ENCODE data around the gene SLC12A7.
"Not testable (repeated sequence)": the region's sequence is repeated elsewhere in the genome, so short reads cannot be mapped to it uniquely, and the experiment has no call there.

Gene SLC12A7

DNA sequence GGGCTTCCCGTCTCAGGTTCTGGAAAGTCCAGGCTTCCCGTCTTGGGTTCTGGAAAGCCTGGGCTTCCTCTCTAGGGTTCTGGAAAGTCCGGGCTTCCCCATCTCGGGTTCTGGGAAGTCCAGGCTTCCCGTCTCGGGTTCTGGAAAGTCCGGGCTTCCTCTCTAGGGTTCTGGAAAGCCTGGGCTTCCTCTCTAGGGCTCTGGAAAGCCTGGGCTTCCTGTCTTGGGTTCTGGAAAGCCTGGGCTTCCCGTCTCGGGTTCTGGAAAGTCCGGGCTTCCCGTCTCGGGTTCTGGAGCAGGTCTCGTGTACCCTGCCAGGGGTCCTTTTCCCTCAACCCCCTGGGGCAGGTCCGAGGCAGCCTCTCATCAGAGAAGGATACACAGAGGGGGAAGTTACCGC, 28.8 kb downstream of the SLC12A7 start:
- not testable (repeated sequence) for H3K27me3 ChIP-seq (ENCODE audit: control insufficient read depth in 5 of 5, insufficient read depth in 4 of 5, low read length in 5 of 5); H3K4me1 ChIP-seq (ENCODE audit: control insufficient read depth in 5 of 5, insufficient read depth in 5 of 5, low read length in 5 of 5); H3K4me3 ChIP-seq (ENCODE audit: low read depth in 1 of 5, low read length in 5 of 5); H3K9me3 ChIP-seq (ENCODE audit: control insufficient read depth in 5 of 5, low read length in 5 of 5); H3K9ac ChIP-seq (ENCODE audit: low read length in 5 of 5)
- Histone ChIP-seq H3K36me3 (ENCODE audit: control insufficient read depth in 5 of 5, insufficient read depth in 5 of 5, low read length in 5 of 5) (peaks cover 0 to 88% (median 79%) of the 10 kb centered on the region in 5 donors), H3K27ac (ENCODE audit: low read depth, low read length) (peak overlapping the region; percentile 60)

DNA sequence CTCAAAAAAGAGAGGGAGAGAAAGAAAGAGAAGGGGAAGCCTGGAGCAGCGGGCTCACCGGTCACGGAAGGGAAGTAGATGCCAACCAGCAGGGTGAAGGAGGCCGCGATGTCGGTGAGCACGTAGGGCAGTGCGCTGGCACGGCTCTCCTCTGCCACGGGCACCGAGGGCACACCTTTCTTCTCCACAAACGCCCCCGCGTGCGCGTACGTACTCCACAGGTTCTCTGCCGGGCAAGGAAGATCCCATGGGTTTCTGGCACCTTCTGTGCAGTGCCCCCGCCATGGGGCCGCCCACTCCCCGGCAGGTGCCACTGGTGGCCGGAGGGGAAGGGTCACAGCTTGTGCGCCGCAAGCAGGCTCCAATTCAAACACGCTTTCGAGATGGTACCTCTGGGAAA, 30.3 kb downstream of the SLC12A7 start:
- Histone ChIP-seq H3K9ac (ENCODE audit: low read length in 5 of 5) (no peak overlapping the region), H3K36me3 (ENCODE audit: control insufficient read depth in 5 of 5, insufficient read depth in 5 of 5, low read length in 5 of 5) (peaks cover 0 to 87% (median 78%) of the 10 kb centered on the region in 5 donors), H3K4me1 (ENCODE audit: control insufficient read depth in 5 of 5, insufficient read depth in 5 of 5, low read length in 5 of 5) (no peaks in the 10 kb centered on the region), H3K9me3 (ENCODE audit: control insufficient read depth in 5 of 5, low read length in 5 of 5) (no peaks in the 10 kb centered on the region), H3K4me3 (ENCODE audit: low read depth in 1 of 5, low read length in 5 of 5) (no peak overlapping the region), H3K27me3 (ENCODE audit: control insufficient read depth in 5 of 5, insufficient read depth in 4 of 5, low read length in 5 of 5) (no peaks in the 10 kb centered on the region), H3K27ac (ENCODE audit: low read depth, low read length) (no peak overlapping the region)

DNA sequence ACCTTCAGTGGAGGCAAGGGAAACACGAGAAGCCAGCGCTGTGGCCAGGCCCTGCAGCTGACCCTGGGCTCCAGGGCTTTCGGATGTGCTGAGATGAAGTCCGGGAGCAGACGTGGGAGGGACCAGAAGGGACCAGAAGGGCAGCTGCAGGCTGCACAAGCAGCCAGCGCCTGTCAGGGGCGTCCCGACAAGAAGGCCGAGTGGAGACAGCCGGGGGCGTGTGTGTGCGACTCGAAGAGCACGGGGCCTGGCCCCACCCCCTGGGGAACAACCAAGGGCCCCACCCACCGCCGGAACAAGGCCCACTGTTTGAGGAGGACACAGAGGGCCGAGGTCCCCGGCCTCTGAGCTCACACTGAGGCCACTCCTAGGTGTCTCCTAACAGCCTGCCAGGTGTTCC, 31.4 kb downstream of the SLC12A7 start:
- no peaks in the 10 kb centered on the region for H3K9me3 ChIP-seq (ENCODE audit: control insufficient read depth in 5 of 5, low read length in 5 of 5)
- no peak overlapping the region for H3K9ac ChIP-seq (ENCODE audit: low read length in 5 of 5)
- H3K4me1 ChIP-seq (ENCODE audit: control insufficient read depth in 5 of 5, insufficient read depth in 5 of 5, low read length in 5 of 5) = no peaks in the 10 kb centered on the region
- peaks cover 0 to 88% (median 79%) of the 10 kb centered on the region in 5 donors for H3K36me3 ChIP-seq (ENCODE audit: control insufficient read depth in 5 of 5, insufficient read depth in 5 of 5, low read length in 5 of 5)
- H3K27me3 ChIP-seq (ENCODE audit: control insufficient read depth in 5 of 5, insufficient read depth in 4 of 5, low read length in 5 of 5) = no peaks in the 10 kb centered on the region
- H3K27ac ChIP-seq (ENCODE audit: low read depth, low read length) = no peak overlapping the region
- H3K4me3 ChIP-seq (ENCODE audit: low read depth in 1 of 5, low read length in 5 of 5) = no peak overlapping the region

DNA sequence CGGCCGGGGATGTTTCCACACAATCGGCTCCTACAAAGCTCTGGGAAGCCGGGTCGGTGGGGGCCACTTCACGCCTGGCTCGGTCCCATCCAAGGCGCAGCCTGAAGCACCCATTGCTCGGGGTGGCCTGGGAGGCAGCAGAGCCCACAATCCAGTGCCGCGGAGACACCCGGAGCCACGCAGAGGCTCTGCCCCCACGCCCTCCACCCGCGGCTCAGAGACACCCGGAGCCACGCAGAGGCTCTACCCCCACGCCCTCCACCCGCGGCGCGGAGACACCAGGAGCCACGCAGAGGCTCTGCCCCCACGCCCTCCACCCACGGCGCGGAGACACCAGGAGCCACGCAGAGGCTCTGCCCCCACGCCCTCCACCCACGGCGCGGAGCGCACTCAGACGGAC, 31.9 kb downstream of the SLC12A7 start:
- Histone ChIP-seq H3K36me3 (ENCODE audit: control insufficient read depth in 5 of 5, insufficient read depth in 5 of 5, low read length in 5 of 5) (peaks cover 0 to 88% (median 80%) of the 10 kb centered on the region in 5 donors), H3K9ac (ENCODE audit: low read length in 5 of 5) (no peak overlapping the region)

DNA sequence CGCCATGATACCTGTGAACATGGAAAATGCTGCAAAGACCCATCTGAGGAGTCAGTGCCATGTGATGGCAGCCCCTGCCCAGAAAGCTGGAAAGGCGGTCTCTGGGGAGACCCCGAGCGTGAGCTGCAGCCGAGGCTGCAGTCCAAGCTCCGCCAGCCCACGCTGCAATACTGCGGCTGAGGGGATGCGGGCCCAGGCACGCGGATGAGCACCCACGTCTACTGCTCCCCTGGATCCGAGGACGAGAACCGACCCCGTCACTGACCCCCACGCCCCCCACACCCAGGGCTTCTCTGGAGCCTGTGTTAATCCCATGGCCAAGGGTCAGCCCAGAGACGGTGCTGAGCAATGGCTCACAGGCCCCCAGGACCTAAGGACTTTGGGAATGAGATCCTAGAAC, 32.4 kb downstream of the SLC12A7 start:
- no peaks in the 10 kb centered on the region for H3K4me1 ChIP-seq (ENCODE audit: control insufficient read depth in 5 of 5, insufficient read depth in 5 of 5, low read length in 5 of 5)
- H3K27ac ChIP-seq (ENCODE audit: low read depth, low read length) = no peak overlapping the region
- no peaks in the 10 kb centered on the region for H3K27me3 ChIP-seq (ENCODE audit: control insufficient read depth in 5 of 5, insufficient read depth in 4 of 5, low read length in 5 of 5)
- no peak overlapping the region for H3K4me3 ChIP-seq (ENCODE audit: low read depth in 1 of 5, low read length in 5 of 5)
- H3K9me3 ChIP-seq (ENCODE audit: control insufficient read depth in 5 of 5, low read length in 5 of 5) = no peaks in the 10 kb centered on the region
- H3K36me3 ChIP-seq (ENCODE audit: control insufficient read depth in 5 of 5, insufficient read depth in 5 of 5, low read length in 5 of 5) = peaks cover 0 to 88% (median 80%) of the 10 kb centered on the region in 5 donors
- no peak overlapping the region for H3K9ac ChIP-seq (ENCODE audit: low read length in 5 of 5)

More for the DNA sequence above, 31.9 kb downstream of the SLC12A7 start:
- H3K27ac ChIP-seq (ENCODE audit: low read depth, low read length) = no peak overlapping the region
- no peaks in the 10 kb centered on the region for H3K9me3 ChIP-seq (ENCODE audit: control insufficient read depth in 5 of 5, low read length in 5 of 5)
- H3K27me3 ChIP-seq (ENCODE audit: control insufficient read depth in 5 of 5, insufficient read depth in 4 of 5, low read length in 5 of 5) = no peaks in the 10 kb centered on the region
- H3K4me3 ChIP-seq (ENCODE audit: low read depth in 1 of 5, low read length in 5 of 5) = no peak overlapping the region
- H3K4me1 ChIP-seq (ENCODE audit: control insufficient read depth in 5 of 5, insufficient read depth in 5 of 5, low read length in 5 of 5) = no peaks in the 10 kb centered on the region

DNA sequence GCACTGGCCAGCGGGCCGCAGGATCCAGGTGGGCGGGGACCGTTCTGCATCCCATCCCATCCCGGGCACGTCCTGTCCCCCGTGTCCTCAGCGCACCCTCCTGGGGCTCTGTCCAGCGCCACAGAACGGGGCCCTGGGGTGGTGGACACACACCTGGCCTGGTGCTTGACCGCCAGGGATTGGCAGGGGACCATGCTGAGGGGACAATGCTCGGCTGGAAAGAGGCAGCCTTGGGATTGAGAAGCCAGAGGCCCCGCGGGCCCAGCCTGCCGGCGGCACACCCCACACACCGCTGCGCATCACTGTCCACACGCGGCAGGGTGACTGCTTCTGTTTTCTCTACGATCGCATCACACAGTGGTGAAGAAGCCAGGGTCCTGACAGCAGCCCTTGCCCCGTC, 33.0 kb downstream of the SLC12A7 start:
- Histone ChIP-seq H3K4me3 (ENCODE audit: low read depth in 1 of 5, low read length in 5 of 5) (no peak overlapping the region), H3K4me1 (ENCODE audit: control insufficient read depth in 5 of 5, insufficient read depth in 5 of 5, low read length in 5 of 5) (no peaks in the 10 kb centered on the region), H3K9me3 (ENCODE audit: control insufficient read depth in 5 of 5, low read length in 5 of 5) (no peaks in the 10 kb centered on the region), H3K36me3 (ENCODE audit: control insufficient read depth in 5 of 5, insufficient read depth in 5 of 5, low read length in 5 of 5) (peaks cover 0 to 87% (median 77%) of the 10 kb centered on the region in 5 donors), H3K9ac (ENCODE audit: low read length in 5 of 5) (no peak overlapping the region), H3K27ac (ENCODE audit: low read depth, low read length) (no peak overlapping the region), H3K27me3 (ENCODE audit: control insufficient read depth in 5 of 5, insufficient read depth in 4 of 5, low read length in 5 of 5) (no peaks in the 10 kb centered on the region)

DNA sequence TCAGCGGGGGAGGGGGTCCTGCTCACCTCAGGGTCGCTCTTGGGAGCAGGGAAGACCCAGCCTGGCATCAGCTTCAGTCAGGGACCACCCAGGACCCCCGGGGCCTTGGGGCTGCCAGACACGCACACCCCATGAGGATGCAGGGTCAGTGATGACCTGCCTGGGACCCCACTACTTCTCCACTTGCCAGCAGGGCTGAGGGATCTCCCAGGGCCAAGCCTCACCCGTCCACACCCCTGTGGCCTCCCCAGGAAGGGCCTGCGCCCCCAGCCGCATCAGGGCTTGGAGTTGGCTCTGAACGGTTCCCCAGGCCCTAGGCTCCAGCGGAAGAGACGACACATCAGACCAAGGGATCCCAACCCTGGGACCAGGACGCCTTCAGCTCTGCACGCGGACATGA, 33.7 kb downstream of the SLC12A7 start:
- Histone ChIP-seq H3K27ac (ENCODE audit: low read depth, low read length) (no peak overlapping the region), H3K36me3 (ENCODE audit: control insufficient read depth in 5 of 5, insufficient read depth in 5 of 5, low read length in 5 of 5) (peaks cover 0 to 87% (median 77%) of the 10 kb centered on the region in 5 donors), H3K27me3 (ENCODE audit: control insufficient read depth in 5 of 5, insufficient read depth in 4 of 5, low read length in 5 of 5) (no peaks in the 10 kb centered on the region), H3K9me3 (ENCODE audit: control insufficient read depth in 5 of 5, low read length in 5 of 5) (no peaks in the 10 kb centered on the region), H3K9ac (ENCODE audit: low read length in 5 of 5) (no peak overlapping the region), H3K4me1 (ENCODE audit: control insufficient read depth in 5 of 5, insufficient read depth in 5 of 5, low read length in 5 of 5) (no peaks in the 10 kb centered on the region), H3K4me3 (ENCODE audit: low read depth in 1 of 5, low read length in 5 of 5) (no peak overlapping the region)

DNA sequence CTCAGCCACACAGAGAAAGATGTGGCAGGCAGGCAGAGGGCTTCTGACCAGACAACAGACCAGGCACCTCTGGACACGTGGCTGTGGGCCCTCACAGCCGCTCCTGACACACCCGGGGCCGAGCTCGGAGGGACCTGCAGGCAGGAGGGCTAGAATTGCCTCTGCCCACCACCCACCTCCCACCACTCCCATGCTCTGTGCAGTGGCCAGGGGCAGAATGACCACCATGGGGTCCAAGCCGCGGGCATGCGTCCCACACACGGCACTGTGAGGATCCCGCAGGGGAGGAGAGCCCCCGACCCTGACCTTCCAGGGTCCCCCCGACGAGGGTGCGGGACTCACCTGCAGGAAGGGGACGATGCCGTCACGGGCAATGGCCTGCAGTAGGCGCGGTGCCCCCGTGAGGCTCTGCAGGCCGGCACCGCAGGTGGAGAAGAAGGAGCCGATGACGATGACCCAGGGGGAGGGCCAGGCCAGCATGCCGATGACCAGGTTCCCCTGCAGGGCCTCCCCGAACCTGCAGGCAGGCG, 34.3 kb downstream of the SLC12A7 start:
- Histone ChIP-seq H3K4me1 (ENCODE audit: control insufficient read depth in 5 of 5, insufficient read depth in 5 of 5, low read length in 5 of 5) (no peaks in the 10 kb centered on the region), H3K9me3 (ENCODE audit: control insufficient read depth in 5 of 5, low read length in 5 of 5) (no peaks in the 10 kb centered on the region), H3K27me3 (ENCODE audit: control insufficient read depth in 5 of 5, insufficient read depth in 4 of 5, low read length in 5 of 5) (no peaks in the 10 kb centered on the region), H3K9ac (ENCODE audit: low read length in 5 of 5) (no peak overlapping the region), H3K27ac (ENCODE audit: low read depth, low read length) (no peak overlapping the region), H3K36me3 (ENCODE audit: control insufficient read depth in 5 of 5, insufficient read depth in 5 of 5, low read length in 5 of 5) (peaks cover 0 to 85% (median 78%) of the 10 kb centered on the region in 5 donors), H3K4me3 (ENCODE audit: low read depth in 1 of 5, low read length in 5 of 5) (no peak overlapping the region)

DNA sequence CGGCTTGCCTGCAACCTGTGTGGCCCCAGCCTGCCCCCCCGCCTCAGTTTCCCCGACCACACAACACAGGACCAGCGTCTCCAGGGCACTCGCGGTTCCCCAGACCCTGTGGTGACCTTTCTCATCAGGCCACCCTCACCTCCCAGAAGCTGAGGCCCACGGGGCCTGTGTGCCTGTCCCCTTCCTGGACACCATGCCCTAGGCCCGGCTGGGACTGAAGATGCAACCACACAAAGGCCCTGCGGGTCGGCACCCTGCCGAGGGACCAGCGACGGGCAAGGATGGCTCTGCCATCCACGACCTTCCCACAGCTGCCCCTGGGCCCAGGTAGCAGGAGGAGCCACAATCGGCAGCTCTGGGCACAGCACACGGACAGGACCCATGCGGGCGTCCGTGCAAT, 34.8 kb downstream of the SLC12A7 start:
- Histone ChIP-seq H3K4me1 (ENCODE audit: control insufficient read depth in 5 of 5, insufficient read depth in 5 of 5, low read length in 5 of 5) (no peaks in the 10 kb centered on the region), H3K9me3 (ENCODE audit: control insufficient read depth in 5 of 5, low read length in 5 of 5) (no peaks in the 10 kb centered on the region), H3K36me3 (ENCODE audit: control insufficient read depth in 5 of 5, insufficient read depth in 5 of 5, low read length in 5 of 5) (peaks cover 0 to 85% (median 78%) of the 10 kb centered on the region in 5 donors), H3K27ac (ENCODE audit: low read depth, low read length) (no peak overlapping the region), H3K27me3 (ENCODE audit: control insufficient read depth in 5 of 5, insufficient read depth in 4 of 5, low read length in 5 of 5) (no peaks in the 10 kb centered on the region), H3K9ac (ENCODE audit: low read length in 5 of 5) (no peak overlapping the region), H3K4me3 (ENCODE audit: low read depth in 1 of 5, low read length in 5 of 5) (no peak overlapping the region)

DNA sequence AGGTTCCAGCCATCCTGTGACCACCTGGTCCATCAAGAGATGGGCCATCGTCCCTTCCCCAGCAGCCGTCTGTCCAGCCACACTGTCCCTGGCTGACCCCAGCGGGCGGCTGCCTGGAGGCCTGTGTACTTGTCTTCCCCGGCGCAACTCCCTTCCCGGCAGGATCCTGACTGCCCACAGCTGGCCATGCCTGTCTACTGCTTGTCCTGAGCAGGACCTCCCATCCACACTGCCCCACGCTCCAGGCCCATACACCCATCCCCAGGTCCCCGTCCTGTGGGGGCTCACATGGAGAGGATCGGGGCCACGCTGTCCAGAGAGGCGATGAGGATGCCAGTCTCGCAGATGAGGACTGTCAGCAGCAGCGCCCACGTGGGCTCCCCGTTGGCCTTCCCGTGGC, 35.5 kb downstream of the SLC12A7 start:
- no peaks in the 10 kb centered on the region for H3K27me3 ChIP-seq (ENCODE audit: control insufficient read depth in 5 of 5, insufficient read depth in 4 of 5, low read length in 5 of 5)
- H3K9me3 ChIP-seq (ENCODE audit: control insufficient read depth in 5 of 5, low read length in 5 of 5) = no peaks in the 10 kb centered on the region
- H3K4me3 ChIP-seq (ENCODE audit: low read depth in 1 of 5, low read length in 5 of 5) = no peak overlapping the region
- peaks cover 0 to 81% (median 74%) of the 10 kb centered on the region in 5 donors for H3K36me3 ChIP-seq (ENCODE audit: control insufficient read depth in 5 of 5, insufficient read depth in 5 of 5, low read length in 5 of 5)
- no peaks in the 10 kb centered on the region for H3K4me1 ChIP-seq (ENCODE audit: control insufficient read depth in 5 of 5, insufficient read depth in 5 of 5, low read length in 5 of 5)
- H3K27ac ChIP-seq (ENCODE audit: low read depth, low read length) = no peak overlapping the region
- H3K9ac ChIP-seq (ENCODE audit: low read length in 5 of 5) = no peak overlapping the region

DNA sequence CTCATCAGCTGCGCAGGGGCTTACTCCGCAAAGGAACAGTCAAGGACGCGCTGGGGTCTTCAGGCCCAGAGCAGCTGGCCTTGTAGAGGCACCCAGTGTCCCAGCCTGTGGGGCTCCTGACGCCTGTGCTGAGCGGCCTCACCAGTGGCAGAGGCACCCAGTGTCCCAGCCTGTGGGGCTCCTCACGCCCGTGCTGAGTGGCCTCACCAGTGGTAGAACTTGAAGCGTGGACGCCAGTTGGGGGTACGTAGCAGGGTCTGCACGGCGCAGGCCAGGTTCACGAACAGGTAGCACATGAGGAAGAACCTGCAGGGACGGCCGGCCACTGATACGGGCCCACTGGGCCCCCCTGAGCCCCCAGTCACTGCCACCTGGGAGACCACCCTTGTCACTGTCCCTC, 35.9 kb downstream of the SLC12A7 start:
- Histone ChIP-seq H3K9me3 (ENCODE audit: control insufficient read depth in 5 of 5, low read length in 5 of 5) (no peaks in the 10 kb centered on the region), H3K27me3 (ENCODE audit: control insufficient read depth in 5 of 5, insufficient read depth in 4 of 5, low read length in 5 of 5) (no peaks in the 10 kb centered on the region), H3K4me3 (ENCODE audit: low read depth in 1 of 5, low read length in 5 of 5) (no peak overlapping the region), H3K4me1 (ENCODE audit: control insufficient read depth in 5 of 5, insufficient read depth in 5 of 5, low read length in 5 of 5) (no peaks in the 10 kb centered on the region), H3K9ac (ENCODE audit: low read length in 5 of 5) (no peak overlapping the region), H3K27ac (ENCODE audit: low read depth, low read length) (no peak overlapping the region), H3K36me3 (ENCODE audit: control insufficient read depth in 5 of 5, insufficient read depth in 5 of 5, low read length in 5 of 5) (peaks cover 0 to 76% (median 69%) of the 10 kb centered on the region in 5 donors)

Measured in subcutaneous abdominal adipose tissue (tissue), 5 donors.